Measurements from ENCODE around the gene LYRM7. TPM values are rescaled to one million over a fixed set of nuclear protein-coding genes. Genes with fewer than 3 reads are reported as not detected.
"Not testable (repeated sequence)": the region's sequence is repeated elsewhere in the genome, so short reads cannot be mapped to it uniquely, and the experiment has no call there.

Gene LYRM7
- total RNA-seq, 1 donor from 2014 or later: 5.5 TPM

DNA sequence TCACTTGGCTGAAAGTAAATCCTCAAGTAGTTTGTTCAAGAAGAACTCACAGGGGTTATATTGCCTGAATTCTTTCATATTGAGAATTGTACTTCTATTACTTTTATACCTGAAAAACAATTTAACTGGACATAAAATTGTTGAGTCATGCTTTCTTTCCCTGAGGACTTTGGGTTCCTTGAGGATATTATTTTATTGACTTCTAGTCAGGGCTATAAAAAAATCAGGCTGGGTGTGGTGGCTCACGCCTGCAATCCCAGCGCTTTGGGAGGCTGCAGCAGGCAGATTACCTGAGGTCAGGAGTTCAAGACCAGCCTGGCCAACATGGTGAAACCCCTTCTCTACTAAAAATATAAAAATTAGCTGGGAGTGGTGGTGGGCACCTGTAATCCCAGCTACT lies 75.2 kb downstream of the LYRM7 start:
- DNase-seq: no peak

DNA sequence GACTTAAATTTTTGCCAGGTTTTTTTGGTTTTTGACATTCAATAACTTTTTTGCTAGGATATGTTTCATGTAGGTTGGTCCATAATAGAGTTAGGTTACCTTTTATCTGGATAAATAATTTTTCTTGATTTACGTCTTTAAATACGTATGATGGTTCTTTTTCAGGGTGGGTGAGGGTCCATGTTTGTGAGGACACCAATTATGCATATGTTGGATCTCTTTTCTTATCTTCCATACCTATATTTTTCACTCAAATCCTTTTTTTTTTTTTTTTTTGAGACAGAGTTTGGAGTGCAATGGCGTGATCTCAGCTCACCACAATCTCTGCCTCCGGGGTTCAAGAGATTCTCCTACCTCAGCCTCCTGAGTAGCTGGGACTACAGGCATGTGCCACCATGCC lies 75.8 kb downstream of the LYRM7 start:
- Histone ChIP-seq H3K27me3 (ENCODE audit: low read depth) (no peaks in the 10 kb centered on the region), H3K4me3 (no peak overlapping the region), H3K36me3 (no peaks in the 10 kb centered on the region), H3K4me1 (no peaks in the 10 kb centered on the region), H3K9me3 (peaks cover 9% of the 10 kb centered on the region), H3K27ac (no peak overlapping the region)
- DNase-seq: no peak
- TF ChIP-seq, protein P1, sequence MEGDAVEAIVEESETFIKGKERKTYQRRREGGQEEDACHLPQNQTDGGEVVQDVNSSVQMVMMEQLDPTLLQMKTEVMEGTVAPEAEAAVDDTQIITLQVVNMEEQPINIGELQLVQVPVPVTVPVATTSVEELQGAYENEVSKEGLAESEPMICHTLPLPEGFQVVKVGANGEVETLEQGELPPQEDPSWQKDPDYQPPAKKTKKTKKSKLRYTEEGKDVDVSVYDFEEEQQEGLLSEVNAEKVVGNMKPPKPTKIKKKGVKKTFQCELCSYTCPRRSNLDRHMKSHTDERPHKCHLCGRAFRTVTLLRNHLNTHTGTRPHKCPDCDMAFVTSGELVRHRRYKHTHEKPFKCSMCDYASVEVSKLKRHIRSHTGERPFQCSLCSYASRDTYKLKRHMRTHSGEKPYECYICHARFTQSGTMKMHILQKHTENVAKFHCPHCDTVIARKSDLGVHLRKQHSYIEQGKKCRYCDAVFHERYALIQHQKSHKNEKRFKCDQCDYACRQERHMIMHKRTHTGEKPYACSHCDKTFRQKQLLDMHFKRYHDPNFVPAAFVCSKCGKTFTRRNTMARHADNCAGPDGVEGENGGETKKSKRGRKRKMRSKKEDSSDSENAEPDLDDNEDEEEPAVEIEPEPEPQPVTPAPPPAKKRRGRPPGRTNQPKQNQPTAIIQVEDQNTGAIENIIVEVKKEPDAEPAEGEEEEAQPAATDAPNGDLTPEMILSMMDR (IDR thresholded peaks at IDR 0.05): no peak
- no peak for ATAC-seq
- intact Hi-C loops (cut with DNase I): no loop called here

More for the DNA sequence above, 75.2 kb downstream of the LYRM7 start:
- no peak for ATAC-seq
- Histone ChIP-seq H3K9me3 (peaks cover 9% of the 10 kb centered on the region), H3K27me3 (ENCODE audit: low read depth) (no peaks in the 10 kb centered on the region), H3K4me3 (no peak overlapping the region), H3K36me3 (no peaks in the 10 kb centered on the region), H3K4me1 (no peaks in the 10 kb centered on the region), H3K27ac (no peak overlapping the region)
- TF ChIP-seq, protein P1 (IDR thresholded peaks at IDR 0.05): no peak
- intact Hi-C loops (cut with DNase I): no loop called here

DNA sequence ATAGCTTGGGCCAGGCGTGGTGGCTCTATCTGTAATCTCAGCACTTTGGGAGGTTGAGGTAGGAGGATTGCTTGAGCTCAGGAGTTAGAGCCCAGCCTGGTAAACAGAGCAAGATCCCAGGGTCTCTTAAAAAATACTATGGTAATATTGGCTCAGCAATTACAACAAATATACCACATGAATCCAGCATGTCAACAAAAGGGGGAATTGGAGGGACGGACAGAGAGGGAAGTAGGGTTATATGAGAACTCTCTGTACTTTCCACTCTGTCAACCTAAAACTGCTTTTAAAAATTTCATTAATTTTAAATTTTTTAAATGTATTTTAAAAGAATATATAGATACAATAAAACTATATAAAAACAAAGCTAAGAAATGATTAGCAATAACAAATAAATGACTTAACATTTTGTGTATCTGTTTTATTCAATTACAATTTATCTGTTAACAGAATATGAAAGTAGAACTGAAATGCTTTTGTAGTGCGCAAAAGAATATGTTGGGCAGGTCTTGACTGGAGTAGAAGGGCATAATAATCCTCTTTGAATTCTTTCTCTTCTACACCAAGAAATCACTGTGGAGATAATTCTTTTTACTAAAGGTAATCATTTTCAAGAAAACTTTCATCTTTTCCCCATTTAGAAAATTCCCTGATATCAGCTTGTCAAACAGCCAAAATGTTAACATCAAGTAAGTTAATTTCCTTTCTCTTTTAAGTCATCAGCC lies 80.2 kb downstream of the LYRM7 start:
- no peak overlapping the region for H3K27ac ChIP-seq
- H3K36me3 ChIP-seq: no peaks in the 10 kb centered on the region
- H3K27me3 ChIP-seq (ENCODE audit: low read depth): no peaks in the 10 kb centered on the region
- intact Hi-C loops (cut with DNase I): no loop called here
- ATAC-seq (no peak), DNase-seq (no peak)
- TF ChIP-seq, protein P1 (IDR thresholded peaks at IDR 0.05): no peak
- peaks cover 9% of the 10 kb centered on the region for H3K9me3 ChIP-seq
- H3K4me1 ChIP-seq: peaks cover 10% of the 10 kb centered on the region
- H3K4me3 ChIP-seq: no peak overlapping the region

DNA sequence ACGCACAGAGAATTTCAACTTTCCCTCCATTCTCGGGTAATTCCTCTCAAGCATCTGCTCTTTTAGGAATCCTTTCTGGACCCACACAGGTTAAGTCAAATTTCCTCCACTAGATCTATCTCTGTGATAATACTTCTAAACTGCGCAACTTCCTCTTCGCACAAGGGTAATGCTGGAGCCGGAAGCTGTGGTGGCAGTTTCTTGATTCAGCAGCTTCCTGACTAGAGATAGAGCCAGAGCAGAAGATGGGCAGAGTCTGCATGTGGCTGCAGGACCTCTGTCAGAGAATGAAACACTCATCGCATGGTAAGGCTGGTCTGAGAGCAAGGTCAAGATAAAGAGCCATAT lies 82.1 kb downstream of the LYRM7 start:
- peak; percentile 88 to 92 for ATAC-seq
- DNase-seq: peak; percentile 77
- TF ChIP-seq, protein P1 (IDR thresholded peaks at IDR 0.05): no peak
- no peaks in the 10 kb centered on the region for H3K9me3 ChIP-seq
- H3K4me3 ChIP-seq: peak overlapping the region; percentile 34
- peaks cover 13% of the 10 kb centered on the region for H3K4me1 ChIP-seq
- no peaks in the 10 kb centered on the region for H3K27me3 ChIP-seq (ENCODE audit: low read depth)
- H3K36me3 ChIP-seq: no peaks in the 10 kb centered on the region
- intact Hi-C loops (cut with DNase I): no loop called here
- H3K27ac ChIP-seq: peak overlapping the region; percentile 62

DNA sequence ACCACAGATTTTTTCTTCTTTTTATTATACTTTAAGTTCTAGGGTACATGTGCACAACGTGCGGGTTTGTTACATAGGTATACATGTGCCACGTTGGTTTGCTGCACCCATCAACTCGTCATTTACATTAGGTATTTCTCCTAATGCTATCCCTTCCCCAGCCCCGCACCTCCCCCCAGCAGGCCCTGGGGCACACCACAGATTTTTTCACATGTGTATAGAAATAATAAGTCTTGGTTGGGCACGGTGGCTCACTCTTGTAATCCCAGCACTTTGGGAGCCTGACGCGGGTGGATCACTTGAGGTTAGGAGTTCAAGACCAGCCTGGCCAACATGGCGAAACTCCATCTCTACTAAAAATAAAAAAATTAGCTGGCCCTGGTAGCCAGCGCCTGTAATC lies 83.3 kb downstream of the LYRM7 start:
- ATAC-seq; H3K36me3 ChIP-seq; H3K27me3 ChIP-seq (ENCODE audit: low read depth); intact Hi-C loops (cut with DNase I); DNase-seq; H3K9me3 ChIP-seq: not testable (repeated sequence)
- peak overlapping the region; percentile 15 for H3K4me3 ChIP-seq
- peak overlapping the region; percentile 62 for H3K27ac ChIP-seq
- H3K4me1 ChIP-seq: peaks cover 19% of the 10 kb centered on the region

DNA sequence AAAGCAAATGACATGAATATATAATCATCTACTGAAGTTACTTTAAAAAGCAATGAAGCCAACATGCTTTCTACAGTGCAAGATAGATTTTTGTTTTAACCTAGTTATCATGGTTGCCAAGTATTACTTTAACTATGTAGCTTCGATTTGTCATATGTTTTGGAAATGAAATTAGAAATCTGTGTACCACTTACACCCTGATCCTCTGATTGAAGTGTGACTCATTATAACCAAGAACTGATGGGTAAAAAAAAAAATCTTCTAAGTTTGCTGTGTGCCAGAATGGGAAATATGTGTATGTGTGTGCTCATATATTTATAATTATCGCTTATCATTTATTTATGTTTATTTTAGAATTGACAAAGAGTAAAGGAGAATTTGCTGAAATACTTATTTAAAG lies 84.0 kb downstream of the LYRM7 start:
- no peak for ATAC-seq
- Histone ChIP-seq H3K9me3 (no peaks in the 10 kb centered on the region), H3K4me3 (no peak overlapping the region), H3K27me3 (ENCODE audit: low read depth) (no peaks in the 10 kb centered on the region), H3K27ac (no peak overlapping the region), H3K36me3 (no peaks in the 10 kb centered on the region), H3K4me1 (peaks cover 19% of the 10 kb centered on the region)
- no peak for DNase-seq
- intact Hi-C loops (cut with DNase I): no loop called here
- TF ChIP-seq, protein P1 (IDR thresholded peaks at IDR 0.05): no peak

Other genes starting within 250 kb of the LYRM7 start
- gene HINT1, start 5.7 kb upstream of the LYRM7 start, total RNA-seq: 136 TPM
- 38.7 TPM for gene CDC42SE2, start 93.1 kb downstream of the LYRM7 start, total RNA-seq

Measured in lower lobe of right lung (tissue), 2 donors.